GM12801 (cell line): ENCODE measurements around the gene CDIPT.

Source experiments
- CTCF ChIP-seq: IDR thresholded peaks from one replicate; pipeline ENCODE4 v1.5.1; 2011; ENCODE audit warnings: control low read depth; ENCODE audit not compliant: insufficient read length; ENCODE audit errors: extremely low read depth

CDIPT gene

GRCh38 chr16:29841631-29842030, 21.4 kb downstream of the CDIPT start:
- no peak for TF ChIP-seq CTCF

GRCh38 chr16:29840240-29840639, 22.8 kb downstream of the CDIPT start:
- no peak for TF ChIP-seq CTCF

DNA sequence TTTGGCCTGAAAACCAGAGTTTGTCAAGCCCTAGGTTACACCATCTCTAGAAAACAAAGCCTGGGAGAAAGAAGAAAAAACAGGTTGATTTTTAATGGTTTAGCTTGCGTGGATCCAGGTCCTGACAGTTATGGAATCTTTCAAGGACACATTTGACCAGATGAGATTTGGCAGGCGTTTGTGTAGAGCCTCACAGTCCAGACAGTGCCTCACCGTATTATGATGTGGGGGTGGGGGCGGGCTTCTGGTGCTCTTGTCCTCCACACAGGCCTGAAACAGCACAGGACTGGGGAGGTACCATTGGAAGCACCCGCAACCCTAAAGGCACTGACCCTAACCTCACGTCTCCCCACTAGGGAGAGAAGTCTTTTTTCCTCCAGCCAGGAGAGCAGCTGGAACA, 23.2 kb downstream of the CDIPT start:
- no peak for TF ChIP-seq CTCF

GRCh38 chr16:29837841-29838240, 25.2 kb downstream of the CDIPT start:
- no peak for TF ChIP-seq CTCF

DNA sequence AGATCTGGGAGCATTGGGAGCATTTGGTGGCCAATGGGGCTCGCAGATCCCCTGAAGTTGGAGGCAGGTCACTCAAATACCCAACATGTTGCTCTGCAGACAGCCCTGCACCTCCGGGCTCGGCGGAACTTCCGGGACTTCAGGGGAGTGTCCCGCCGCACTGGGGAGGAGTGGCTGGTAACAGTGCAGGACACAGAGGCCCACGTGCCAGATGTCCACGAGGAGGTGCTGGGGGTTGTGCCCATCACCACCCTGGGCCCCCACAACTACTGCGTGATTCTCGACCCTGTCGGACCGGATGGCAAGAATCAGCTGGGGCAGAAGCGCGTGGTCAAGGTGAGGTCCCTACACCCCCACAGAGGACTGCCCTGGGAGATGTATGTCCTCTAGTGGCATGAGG, 26.4 kb downstream of the CDIPT start:
- TF ChIP-seq CTCF, result no peak

GRCh38 chr16:29835926-29836325, 27.1 kb downstream of the CDIPT start:
- no peak for TF ChIP-seq CTCF

DNA sequence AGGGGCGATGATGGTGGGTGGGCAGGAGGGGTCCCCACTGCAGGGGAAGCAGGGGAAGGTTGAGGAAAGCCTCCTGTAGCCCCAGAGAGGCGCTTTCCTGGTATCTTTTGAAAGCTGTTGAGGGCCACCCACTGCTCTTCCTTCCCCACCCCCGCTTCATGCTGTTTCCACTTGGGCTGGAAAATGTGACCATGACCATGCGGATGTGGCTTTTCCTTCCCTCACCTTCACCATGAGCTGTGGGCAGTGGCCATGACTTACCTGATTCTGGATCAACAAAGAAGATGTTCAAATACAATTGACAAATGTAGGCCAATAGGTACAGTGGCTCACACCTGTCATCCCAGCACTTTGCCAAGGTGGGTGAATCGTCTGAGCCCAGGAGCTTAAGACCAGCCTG, 28.9 kb downstream of the CDIPT start:
- no peak for TF ChIP-seq CTCF

- no peak for TF ChIP-seq CTCF
These were observed 31.5 kb downstream of the CDIPT start for GRCh38 chr16:29831490-29831889.
